ENCODE results near the gene CACNA1S.

Gene CACNA1S

DNA sequence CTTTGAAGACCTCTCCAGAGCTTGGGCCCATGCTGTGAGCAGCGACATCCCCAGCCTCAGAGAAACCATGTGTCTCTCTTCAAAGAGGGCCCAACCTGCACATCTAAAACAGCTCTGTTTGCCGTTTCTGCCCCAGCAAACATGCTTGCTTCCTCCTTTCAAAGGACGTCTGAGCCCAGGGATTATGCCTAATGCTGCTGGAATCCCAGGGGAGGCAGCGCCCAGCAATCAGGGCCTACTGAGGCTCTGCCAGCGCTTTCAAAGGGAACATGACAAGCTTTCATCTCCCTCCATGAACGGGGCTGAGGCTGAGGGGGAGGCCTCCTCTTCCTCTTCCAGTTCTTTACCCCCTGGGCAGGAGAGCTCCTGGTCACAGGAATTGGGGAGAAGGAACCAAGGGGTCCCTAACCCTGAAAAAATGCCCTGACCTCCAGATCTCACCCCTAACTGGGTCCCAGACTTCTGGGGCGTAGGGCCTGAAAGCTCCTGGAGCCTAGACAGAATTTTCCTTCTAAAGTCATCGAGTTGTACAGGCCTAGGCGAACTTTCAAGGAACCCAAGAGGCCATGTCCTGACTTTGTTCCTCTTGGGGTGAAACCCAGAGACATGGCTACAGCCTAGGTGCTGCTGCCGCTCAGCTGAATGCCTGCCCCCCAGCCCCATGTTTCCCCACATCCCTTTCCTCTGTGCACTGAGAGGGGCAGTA, 28.2 kb upstream of the CACNA1S start:
- no peak for DNase-seq

DNA sequence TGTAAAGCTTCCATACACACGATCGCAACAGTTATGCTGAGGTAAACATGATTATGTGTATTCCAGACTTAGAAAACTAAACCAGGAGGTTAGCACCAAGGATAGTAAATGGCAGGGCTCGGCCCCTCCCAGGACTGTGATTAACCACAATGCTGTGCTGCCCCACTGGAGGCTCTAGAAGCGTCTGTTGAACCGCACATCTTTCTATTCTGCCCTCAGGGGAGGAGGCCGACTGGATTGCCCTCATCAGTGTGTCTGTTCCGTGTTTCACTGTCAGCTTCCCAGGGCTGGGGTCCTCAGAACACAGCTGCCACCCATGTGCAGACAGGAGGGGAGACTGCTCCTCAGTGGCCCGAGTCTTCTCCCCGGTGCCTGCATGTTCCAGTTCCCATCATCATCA, 27.5 kb upstream of the CACNA1S start:
- no peak for DNase-seq

DNA sequence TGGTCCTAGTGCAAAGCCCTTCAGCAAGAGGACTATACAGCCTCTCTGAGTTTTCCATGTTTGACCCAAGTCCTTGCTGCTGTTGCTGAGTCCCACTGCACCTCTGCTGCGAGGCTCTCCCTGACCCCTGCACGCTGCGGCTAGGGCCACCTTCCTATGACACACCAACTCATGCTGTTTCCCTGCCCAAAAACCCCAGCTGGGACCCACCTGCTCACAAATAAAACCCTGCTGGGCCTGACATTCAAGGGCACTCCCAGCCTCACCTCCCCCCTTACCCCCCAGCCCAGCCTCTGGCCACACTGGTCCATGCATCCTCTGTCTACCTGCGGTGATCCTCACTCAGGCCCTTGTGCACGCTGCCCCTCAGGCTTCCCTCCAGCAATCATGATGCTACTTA, 27.1 kb upstream of the CACNA1S start:
- no peak for DNase-seq

DNA sequence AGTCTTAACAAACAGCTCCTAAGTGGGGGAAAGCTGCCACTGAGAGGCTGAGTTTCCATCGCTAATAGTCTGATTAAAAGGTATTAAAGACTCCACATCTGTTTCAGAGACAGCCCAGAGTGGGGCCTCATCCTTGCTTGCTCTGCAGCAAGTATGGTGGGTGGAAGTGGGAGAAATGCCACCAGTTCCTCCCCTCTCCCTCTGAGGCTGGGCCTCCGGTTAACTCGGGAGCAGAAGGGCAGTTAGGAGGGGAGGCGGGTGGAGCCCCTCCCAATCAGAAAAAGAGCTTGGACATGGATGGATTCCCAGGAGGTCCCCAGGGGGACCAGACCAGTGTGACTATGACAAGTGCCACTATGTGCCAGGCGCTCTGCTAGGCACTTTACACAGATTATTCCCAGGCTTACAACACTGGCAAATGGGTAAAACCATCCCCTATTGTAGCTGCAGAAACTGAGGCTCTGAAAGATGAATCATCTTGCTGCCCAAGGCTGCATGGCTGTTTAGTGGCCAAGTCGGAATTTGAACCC, 26.1 kb upstream of the CACNA1S start:
- no peak for DNase-seq

DNA sequence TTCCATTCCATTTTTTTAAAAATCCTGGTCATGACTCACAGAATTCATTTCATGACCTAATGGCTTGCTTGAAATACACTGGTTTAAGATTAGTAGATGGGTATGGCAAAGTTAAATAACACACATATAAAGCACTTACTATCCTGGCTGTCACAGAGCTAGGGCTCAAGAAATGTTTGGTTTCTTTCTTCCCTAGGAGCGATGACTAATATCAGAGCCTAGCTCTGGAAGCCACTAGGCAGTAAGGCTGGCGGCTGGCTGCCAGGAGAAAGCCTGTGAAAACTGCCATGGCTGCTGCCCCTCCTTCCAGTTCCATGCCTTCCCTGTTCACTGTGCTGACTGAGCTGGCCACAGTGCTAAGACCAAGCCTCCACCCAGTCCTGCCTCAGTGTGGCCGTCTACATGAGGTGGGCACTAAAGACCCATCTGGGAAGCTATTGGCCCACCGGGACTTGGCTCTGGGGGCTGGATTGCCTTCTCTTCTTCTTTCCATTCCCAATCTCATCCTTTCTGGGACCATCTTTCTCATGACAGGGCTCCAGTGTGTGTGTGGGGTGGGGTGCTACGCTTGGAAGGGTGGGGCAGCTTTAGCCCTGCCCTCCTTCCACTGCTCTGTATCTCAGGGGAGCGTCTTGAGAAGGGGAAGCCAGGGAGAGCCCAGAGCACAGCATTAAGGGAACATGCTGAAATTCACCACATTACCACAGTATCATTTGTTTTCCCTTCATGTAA, 25.5 kb upstream of the CACNA1S start:
- no peak for DNase-seq

DNA sequence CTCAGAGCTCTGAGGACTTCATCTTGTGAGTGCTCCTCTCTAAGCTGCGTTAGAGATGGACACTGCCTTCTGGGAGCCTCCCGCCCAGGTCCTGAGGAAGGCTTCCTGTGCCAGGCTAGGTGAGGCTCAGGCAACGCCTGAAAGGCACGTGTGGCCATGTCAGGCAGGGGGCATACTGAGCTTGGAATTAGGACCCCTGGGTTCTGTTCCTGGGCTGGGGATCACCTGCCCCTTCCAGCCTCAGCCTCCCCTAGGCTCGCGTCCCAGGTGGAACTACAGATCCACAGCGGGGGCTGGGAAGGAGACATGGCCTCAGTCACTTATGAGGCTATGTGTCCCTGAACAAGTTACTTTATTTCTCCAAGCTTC, 24.8 kb upstream of the CACNA1S start:
- no peak for DNase-seq

DNA sequence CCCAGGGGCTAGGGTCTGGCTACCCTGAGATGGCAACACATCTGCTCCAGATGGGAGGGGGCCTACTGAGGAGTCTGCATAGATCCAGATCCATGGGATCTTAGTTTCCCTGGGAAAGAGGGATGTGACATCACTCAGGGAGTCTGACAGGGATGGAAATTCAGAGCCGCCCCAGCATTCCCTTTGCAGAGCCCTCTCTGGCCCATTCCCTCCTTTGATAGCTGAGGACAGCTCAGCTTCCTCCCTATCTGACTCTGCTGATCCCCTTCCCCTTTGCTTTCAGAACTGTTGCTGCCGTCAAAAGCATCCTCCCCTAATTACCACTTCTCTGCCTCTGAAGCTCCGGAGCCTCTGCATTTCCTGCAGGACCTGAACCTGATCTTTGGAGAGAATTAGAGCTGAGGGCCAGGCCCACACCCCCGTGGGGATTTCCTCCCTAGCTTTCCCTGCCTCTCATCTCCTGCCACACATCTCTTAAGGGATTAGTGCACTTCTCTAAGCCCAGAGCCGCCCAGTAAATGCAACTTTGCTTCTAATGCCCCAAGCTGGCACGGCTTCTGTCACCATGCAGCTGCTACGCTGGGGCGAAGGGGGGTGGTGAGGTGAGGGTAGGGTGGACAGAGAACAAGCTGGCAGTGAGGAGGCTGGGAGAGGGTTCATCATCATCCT, 24.3 kb upstream of the CACNA1S start:
- DNase-seq, result no peak

DNA sequence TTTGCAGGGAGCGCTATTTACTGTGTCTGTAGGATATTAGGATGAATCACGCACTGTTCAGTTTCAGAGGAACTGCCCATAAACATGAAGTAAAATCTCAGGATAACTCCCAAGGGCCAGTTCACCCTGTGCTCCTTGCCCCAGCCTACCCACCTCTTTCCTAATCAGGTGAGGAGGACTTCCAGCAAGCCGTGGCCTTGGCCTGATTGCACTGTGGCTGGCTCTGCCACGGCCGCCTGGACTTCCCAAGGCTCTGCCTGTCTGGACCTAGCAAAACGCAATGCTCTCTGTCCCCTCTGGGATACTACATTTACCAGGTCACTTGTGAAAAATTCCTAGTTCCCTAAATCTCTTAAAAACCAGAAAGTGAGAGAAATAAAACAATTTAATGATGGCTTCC, 22.2 kb upstream of the CACNA1S start:
- DNase-seq, result no peak

DNA sequence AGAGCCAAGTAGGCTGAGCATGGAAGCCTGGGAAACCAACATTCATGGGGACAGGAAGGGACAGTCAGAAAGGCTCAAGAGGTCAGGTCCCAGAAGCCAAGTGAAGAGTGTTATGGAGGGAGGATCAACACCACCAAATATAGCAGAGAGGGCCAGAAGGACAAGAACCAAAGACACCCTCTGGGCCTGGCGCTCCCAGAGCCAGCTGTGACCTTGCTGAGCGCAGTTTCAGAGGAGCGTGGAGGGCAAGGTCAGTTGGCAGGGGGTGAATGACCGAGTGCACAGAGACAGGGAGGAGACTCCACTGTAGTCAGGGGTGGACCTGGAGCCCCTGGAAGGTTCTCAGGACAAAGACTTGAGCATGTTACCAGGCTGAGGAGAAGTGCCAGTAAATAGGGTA, 19.2 kb upstream of the CACNA1S start:
- no peak for DNase-seq

DNA sequence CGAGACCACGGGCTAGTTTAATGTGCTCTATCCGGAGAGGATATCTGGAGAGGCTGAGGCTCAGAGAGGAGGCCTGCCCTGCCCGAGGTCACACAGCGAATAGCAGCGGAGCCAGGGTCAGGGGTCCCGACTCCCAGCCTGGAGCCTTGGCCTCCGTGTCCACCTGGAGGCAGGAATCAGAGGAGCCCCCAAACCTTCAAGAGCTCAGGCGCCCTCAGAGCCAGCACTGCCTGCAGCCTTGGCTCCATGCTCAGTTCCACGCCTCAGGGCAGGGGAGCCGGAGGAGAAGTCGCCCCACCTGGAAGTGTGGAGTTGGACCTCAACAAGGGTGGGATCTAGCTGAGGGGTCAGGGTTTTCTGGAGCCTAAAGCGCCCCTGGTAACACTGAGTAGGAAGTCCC, 16.7 kb upstream of the CACNA1S start:
- DNase-seq, result no peak

DNA sequence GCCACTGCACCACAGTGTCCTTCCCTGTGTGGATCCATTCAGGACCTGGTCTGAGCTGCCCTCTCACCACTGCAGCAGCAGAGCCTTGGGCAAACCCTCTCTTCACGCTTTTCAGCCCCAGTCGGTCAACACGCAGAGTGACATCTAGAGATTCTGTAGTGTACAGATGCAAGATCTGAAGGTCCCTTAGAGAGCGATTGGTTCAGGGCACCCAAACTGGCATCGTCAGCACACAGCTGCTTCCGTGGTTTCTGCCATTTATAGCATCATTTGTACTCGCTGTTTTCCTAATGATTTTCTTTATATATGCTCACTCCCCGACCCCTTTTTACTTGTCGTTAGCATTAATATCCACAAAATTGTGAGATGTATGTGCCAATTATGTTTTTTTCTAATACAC, 16.2 kb upstream of the CACNA1S start:
- DNase-seq, result no peak

DNA sequence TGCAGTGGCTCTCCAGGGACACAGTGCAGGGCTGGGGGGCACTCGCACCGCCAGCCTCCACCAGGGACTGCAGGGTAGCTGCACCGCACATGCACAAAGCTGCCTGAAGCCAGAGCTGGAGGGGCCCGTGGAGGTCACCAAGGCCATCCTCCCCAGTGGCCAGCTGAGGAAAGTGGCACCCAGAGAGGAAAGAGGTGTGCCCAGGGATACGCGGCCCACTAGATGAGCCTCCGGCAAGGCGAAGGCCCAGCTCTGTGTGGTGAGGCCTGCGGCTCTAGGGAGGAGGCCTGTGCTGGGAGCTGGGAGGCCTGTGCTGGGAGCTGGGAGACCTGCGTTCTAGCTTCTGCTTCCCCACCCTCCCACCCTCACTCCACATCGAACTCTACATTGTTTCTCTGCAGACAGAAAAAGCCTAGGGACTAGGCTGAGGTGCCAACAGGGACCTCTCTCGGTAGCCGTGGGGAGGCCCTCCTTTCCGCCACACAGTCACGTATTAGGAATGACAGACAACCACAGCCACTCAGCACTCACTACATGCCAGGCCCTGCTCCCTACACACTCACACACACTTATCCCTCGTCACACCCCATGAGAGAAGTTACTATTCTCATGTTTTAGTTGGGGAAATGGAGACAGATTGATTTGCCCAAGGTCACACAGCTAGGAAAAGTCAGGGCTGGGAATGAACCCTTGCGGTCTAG, 15.7 kb upstream of the CACNA1S start:
- no peak for DNase-seq

DNA sequence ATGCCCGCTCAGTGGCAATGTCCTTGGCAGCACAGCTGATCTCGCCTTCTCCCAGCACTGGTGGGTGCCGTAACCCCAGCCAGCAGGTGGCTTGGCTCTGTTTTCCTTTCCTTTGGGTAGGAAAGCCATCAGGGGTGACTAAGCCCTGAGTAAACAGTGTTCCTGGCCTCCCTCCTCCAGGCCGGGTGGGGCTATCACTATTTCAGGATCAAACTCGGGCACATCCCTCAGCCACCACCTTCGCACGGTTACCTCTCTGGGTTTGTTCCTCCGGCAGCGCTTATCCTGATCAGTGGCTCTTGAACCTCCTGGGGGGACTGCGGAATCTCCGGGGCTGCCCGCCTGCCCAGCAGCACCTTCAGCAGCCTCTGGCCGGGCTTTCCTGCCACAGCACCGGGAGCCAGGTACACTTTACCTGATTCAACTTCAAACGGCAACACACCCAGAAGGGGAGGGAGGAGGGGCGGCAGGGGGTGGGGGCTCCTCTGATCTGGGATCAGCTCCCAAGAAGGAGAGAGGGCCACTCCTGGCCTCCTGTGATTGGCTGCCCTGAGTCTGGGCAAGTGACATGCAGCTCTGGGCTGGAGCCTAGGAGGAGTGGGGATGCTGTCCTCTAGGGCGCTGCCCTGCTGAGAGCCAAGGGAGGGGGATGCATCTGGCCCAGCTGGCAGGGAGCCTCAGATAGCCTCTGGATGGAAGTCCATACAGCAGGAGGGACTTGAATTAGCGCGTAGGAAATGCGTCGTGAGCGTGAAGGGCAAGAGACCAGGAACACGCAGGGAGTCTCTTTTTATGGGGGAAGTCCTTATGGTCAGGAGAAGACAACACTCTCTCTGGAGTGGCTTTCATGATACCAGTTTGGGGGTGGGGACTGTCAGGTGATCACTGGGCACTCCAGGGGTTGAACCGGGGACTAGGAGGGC, 14.9 kb upstream of the CACNA1S start, which contains the start of gene ASCL5:
ASCL5 (minus strand) TSS at position 353 of the 923 bp plus-strand sequence. CDS start 11,812 bp downstream, outside the sequence.
- no peak for DNase-seq

DNA sequence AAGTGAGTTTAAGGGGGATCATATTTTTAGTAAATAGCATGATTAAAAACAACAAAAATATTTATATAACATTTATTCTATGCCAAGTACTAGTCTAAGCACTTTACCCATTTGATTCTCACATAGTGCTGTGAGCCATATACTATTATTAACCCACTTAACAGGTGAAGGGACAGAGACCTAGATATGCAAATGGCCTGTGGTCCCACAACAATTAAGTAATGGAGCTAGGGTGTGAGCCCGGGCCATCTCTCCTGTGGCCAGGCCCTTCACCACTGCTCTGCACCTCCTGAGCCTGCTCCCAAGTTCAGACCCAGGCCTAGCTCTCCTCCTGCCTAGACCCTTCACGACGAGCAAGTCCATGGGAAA, 14.2 kb upstream of the CACNA1S start:
- no peak for DNase-seq

DNA sequence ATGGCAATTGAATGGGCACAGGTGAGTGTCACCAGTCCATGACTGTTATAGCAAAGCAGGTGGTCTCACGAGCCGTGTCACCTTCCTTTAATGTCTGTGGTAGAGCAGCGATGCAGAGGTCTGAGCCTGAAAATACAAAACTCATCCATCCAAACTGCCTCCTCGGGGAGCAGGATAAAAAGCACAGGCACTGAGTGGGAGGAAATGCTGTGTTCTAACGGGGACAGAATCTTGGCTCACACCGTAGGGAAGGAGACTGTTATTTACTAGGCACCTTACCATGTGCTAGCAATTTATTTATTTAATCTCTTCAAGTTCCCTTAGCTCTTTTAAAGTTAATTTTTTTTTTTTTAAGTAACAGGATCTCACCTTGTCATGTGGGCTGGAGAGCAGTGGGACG, 13.6 kb upstream of the CACNA1S start:
- DNase-seq, result no peak

DNA sequence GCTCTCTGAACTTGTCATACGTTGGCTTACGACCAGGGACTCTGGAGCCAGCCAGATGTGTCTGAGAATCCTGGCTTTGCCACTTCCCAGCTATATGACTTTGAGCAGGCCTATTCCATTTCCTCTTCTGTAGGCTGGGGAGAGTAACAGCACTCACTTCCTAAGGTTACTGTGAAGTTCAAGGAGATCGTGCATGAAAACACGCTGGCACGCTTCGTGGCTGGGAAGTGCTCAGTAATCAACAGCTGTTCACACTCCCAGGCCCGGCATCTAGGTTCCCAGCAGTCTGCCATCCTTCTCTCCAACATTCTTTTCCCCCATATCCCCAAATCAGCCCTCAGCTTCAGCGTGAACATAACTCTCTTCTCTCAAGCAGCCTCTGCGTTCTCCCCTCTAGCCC, 12.8 kb upstream of the CACNA1S start:
- DNase-seq, result no peak

DNA sequence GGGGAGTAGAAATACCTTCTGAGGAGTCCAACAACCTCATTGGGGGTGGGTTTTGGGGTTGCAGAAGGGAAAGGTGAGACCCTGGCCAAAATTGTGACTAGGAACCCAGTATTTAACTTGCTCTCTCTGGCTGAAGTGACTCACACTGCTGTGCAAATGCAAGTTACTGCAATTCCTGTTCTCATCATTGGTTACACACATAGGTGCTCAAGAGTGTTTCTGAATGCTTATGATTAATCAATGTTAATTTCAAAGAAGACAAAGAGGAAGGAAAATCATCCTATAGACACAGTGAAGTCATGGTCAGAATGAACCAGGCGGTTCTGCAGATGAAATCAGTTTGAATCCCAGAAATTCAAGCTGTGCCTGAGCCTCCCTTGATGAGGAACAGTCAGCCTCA, 11.6 kb upstream of the CACNA1S start:
- no peak for DNase-seq

DNA sequence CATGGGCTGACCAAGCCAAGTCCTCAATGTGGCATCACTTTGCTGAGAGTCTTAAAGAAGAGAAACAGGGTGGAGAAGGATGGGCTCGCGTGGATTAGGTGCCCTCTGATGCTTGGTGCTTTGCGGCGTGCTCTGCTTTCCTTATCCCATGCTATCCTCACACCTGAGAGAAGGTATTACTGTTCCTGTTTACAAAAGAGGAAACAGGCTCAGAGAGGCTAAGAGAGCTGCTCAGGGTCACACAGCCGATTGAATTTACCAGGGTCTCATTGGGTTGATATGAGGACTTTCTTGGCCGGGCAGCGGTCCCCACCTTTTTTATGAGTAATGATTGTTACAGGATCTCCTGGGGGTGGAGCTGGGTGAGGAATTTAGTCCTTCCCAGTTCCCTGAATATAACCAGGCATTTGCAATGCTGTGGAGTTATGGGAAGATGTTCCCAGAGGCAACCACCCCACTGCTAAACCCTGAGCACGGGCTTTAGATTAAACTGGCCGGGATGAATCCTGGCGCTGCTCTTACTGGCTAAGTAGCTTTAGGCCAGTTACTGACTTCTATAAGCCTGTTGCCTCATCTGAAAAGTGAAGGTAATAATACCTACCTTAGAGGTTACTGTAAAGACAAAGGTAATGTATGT, 10.2 kb upstream of the CACNA1S start:
- DNase-seq, result no peak

DNA sequence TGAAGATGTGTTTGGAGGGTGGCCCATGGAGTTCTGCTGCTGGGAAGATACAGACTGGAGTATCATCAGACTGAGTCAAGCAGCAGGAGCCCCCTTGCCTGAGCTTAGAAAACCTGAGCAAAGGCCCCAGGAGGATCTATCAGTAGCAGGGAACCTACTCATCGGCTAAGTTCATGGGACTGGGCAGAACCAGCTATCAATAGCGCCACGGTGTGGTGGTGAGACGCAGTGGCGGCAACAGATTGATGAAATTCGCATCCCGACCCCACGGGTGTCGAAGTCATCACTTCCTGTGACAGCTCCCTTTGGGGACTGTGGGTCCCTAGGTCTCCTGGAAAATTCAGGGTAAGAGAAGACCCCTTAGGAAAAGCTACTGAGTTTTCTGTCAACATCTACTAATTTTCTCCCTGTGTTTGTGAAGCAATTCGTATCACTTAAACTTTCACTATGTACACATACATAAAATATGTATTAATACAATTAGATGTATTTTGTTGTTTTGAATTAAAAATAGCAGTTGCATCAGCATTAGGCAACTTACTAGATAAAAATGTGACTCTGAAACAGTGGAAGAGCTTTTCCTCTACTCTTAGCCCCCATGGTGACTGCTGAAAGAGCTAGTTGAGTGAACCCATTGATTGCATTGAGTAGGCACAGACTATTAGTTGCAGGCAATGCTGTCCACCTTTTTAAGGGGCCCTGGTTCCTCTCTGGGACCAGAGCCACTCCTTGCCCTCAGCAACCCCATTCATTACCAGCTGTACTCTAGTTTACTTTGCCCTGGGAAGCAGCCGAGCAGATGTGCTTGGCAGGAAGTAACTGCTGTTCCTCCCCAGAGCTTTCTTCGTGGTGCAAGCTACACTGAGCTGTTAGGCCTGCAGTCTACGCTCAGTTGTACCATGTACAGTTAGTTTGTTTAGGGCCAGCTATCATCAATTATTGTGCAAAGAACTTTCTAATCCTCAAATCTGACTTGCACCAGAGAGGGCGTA, 7.3 kb upstream of the CACNA1S start:
- no peak for DNase-seq

DNA sequence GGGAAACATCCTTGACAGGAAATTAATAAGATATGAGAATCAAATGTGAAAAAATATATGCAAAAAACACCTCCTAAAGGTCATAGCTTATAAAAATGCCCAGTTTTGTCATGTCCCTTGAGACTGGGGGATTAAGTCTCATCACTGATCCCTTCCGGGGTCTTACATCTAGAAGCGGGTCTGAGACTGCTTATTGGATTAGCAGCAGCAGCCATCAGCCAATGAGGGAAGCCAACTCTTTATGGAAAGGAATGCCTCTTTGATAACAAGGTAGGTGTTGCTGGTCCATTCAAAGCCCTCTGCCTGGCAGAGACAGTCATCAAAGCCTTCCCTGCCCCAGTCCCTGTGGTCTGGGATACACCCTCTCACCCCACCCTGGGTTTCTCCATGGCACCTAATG, 3.9 kb upstream of the CACNA1S start:
- DNase-seq, result no peak

All from right kidney (tissue), 1 donor.